Loucy (cell line): ENCODE data around the gene SLC19A3.

Experiments
- CTCF ChIP-seq: fragments of 200-600 bp; sonication (generic); conservative IDR thresholded peaks from 2 replicates; pipeline ENCODE4 v1.5.1; 2014; ENCODE audit warnings: mild to moderate bottlenecking, antibody characterized with exemption, low read length
- EZH2phosphoT487 ChIP-seq: fragments of 200-600 bp; IDR thresholded peaks from 2 replicates; pipeline ENCODE4 v1.6.1; 2018; ENCODE audit warnings: antibody characterized with exemption, mild to moderate bottlenecking, moderate library complexity, borderline replicate concordance

GRCh38 chr2:227728035-227728434, 10.2 kb upstream of the SLC19A3 start, which contains the start of gene SCYGR7:
- TF ChIP-seq CTCF (no peak), EZH2phosphoT487 (no peak)
